Measurements from ENCODE around the gene CERS2. TPM values are rescaled to one million over a fixed set of nuclear protein-coding genes. Genes with fewer than 3 reads are reported as not detected.
A peak's percentile ranks its signal among the peaks of the same experiment; 100 is the strongest.

Gene CERS2
- total and polyA plus RNA-seq, 10 of the 15 experiments (the other 5 are each of a cell fraction or from before 2014, with no cell fraction given), result 9.2 to 87.9 (median 50.8) TPM

DNA sequence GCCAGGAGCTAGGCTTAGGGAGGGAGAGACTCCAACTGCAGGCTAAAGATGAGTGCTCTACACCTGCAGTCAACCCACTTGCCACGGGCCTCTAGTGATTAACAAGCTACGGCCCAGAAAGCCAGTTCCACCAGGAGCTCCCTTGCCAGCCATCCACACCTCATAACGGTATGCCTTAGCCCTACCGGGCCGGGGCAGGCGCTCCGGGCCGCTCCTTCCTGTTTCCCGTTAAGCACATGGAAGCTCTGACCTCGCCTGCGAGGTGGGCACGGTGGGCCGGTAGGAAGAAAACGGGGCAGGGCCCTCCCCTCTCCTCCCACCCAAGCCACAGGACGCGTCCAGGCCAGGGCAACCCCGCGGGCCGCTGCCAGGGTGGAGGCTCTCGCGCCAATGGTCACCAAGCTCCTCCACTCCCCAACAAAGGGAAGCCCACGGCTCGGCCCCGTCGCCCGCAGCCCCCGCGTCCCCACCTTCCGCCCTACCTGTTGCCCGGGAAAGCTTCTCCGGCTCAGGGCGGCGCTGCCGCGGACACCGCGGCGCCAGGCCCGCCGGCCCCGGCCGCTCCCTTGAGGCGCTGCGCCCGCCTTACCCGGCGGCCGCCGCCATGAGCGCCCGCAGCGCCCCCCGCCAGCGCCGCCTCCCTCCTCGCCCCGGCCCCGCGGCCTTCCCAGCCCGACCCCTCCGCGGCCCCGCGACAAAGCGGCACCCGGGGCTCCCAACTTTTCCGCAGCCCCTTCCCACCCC lies 627 bp downstream of the CERS2 start (continued):
- TF ChIP-seq, protein P1, sequence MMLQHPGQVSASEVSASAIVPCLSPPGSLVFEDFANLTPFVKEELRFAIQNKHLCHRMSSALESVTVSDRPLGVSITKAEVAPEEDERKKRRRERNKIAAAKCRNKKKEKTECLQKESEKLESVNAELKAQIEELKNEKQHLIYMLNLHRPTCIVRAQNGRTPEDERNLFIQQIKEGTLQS (IDR thresholded peaks at IDR 0.05; ENCODE audit: borderline replicate concordance, extremely low read depth, low read depth, low read length), result no peak
- TF ChIP-seq YY1 (IDR thresholded peaks at IDR 0.05; ENCODE audit: low read depth, low read length) (peak; percentile 76; the same call in 1 of the 2 replicates), YBX1 (IDR thresholded peaks at IDR 0.05) (no peak), ZZZ3 (IDR thresholded peaks at IDR 0.05; ENCODE audit: control insufficient read depth, insufficient read length, low read depth) (no peak), MYB (IDR thresholded peaks at IDR 0.05; ENCODE audit: borderline replicate concordance, low read depth, low read length) (no peak), CBFB (IDR thresholded peaks at IDR 0.05; ENCODE audit: low read depth) (no peak), SREBF2 (IDR thresholded peaks at IDR 0.05; ENCODE audit: low read length) (no peak), CEBPB (IDR thresholded peaks at IDR 0.05; ENCODE audit: borderline replicate concordance in 1 of 2, low read depth in 2 of 2, low read length in 2 of 2) (no peak), HDAC2 (IDR thresholded peaks at IDR 0.05) (no peak), SIN3A (IDR thresholded peaks at IDR 0.05; ENCODE audit: low read depth, low read length) (no peak), MYC (IDR thresholded peaks at IDR 0.05; ENCODE audit: insufficient read depth, insufficient read length, insufficient replicate concordance, low read length, severe bottlenecking) (no peak), IKZF1 (conservative IDR thresholded peaks at IDR 0.05) (peak; percentile 54), FOXM1 (IDR thresholded peaks at IDR 0.05; ENCODE audit: low read depth, low read length) (no peak), SRF (IDR thresholded peaks at IDR 0.05; ENCODE audit: low read depth in 2 of 2, low read length in 2 of 2) (no peak), SUZ12 (IDR thresholded peaks at IDR 0.05; ENCODE audit: unreplicated experiment) (no peak), GATAD2B (conservative IDR thresholded peaks at IDR 0.05; ENCODE audit: low read depth) (0 out of 2 replicates have a peak, but pooled peaks have one; percentile 40)
- TF ChIP-seq, protein P2, sequence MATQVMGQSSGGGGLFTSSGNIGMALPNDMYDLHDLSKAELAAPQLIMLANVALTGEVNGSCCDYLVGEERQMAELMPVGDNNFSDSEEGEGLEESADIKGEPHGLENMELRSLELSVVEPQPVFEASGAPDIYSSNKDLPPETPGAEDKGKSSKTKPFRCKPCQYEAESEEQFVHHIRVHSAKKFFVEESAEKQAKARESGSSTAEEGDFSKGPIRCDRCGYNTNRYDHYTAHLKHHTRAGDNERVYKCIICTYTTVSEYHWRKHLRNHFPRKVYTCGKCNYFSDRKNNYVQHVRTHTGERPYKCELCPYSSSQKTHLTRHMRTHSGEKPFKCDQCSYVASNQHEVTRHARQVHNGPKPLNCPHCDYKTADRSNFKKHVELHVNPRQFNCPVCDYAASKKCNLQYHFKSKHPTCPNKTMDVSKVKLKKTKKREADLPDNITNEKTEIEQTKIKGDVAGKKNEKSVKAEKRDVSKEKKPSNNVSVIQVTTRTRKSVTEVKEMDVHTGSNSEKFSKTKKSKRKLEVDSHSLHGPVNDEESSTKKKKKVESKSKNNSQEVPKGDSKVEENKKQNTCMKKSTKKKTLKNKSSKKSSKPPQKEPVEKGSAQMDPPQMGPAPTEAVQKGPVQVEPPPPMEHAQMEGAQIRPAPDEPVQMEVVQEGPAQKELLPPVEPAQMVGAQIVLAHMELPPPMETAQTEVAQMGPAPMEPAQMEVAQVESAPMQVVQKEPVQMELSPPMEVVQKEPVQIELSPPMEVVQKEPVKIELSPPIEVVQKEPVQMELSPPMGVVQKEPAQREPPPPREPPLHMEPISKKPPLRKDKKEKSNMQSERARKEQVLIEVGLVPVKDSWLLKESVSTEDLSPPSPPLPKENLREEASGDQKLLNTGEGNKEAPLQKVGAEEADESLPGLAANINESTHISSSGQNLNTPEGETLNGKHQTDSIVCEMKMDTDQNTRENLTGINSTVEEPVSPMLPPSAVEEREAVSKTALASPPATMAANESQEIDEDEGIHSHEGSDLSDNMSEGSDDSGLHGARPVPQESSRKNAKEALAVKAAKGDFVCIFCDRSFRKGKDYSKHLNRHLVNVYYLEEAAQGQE (IDR thresholded peaks at IDR 0.05; ENCODE audit: low read depth, low read length), result no peak
- TF ChIP-seq, protein P3, sequence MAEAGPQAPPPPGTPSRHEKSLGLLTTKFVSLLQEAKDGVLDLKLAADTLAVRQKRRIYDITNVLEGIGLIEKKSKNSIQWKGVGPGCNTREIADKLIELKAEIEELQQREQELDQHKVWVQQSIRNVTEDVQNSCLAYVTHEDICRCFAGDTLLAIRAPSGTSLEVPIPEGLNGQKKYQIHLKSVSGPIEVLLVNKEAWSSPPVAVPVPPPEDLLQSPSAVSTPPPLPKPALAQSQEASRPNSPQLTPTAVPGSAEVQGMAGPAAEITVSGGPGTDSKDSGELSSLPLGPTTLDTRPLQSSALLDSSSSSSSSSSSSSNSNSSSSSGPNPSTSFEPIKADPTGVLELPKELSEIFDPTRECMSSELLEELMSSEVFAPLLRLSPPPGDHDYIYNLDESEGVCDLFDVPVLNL (IDR thresholded peaks at IDR 0.05; ENCODE audit: low read depth, low read length), result no peak

All from GM12878 (cell line).